HEK293 (cell line): Measurements from ENCODE around the gene COL24A1.

Source experiments
- CTCF ChIA-PET: fragments of 350-600 bp; formaldehyde crosslinking; extraction: SDS; loops from one replicate; lab custom pipeline; 2021; ENCODE audit warnings: antibody characterized with exemption; lab: Yijun Ruan, JAX
- POLR2A ChIA-PET: fragments of 300-600 bp; formaldehyde crosslinking; extraction: SDS; loops from one replicate; lab custom pipeline; 2020; ENCODE audit warnings: antibody characterized with exemption, inconsistent platforms; lab: Yijun Ruan, JAX
- H3K27ac ChIP-seq: fragments of 200-500 bp; sonication (Bioruptor generic); 2 replicates; pipeline ENCODE4 v1.5.1; 2014; ENCODE audit warnings: low read depth, low read length, control low read depth, inconsistent platforms; ENCODE audit errors: extremely low read depth
- H3K36me3 ChIP-seq, 2 experiments: fragments of 200-500 bp in 1 of 2; sonication (Bioruptor generic) in 1 of 2; 1 replicate in 1 of 2; 2 replicates in 1 of 2; pipeline ENCODE4 v1.5.1; 2014 to 2017; ENCODE audit warnings: inconsistent platforms in 2 of 2, low read length in 2 of 2; ENCODE audit not compliant: control insufficient read depth in 2 of 2, insufficient read depth in 1 of 2
- H3K4me1 ChIP-seq: fragments of 200-500 bp; sonication (Bioruptor generic); 2 replicates; pipeline ENCODE4 v1.5.1; 2014; ENCODE audit warnings: mild to moderate bottlenecking, low read length, inconsistent platforms; ENCODE audit not compliant: control insufficient read depth, insufficient read depth
- H3K4me3 ChIP-seq: 2 replicates; pipeline ENCODE4 v1.5.1; 2011; ENCODE audit warnings: low read depth, mild to moderate bottlenecking, control low read depth, low read length, moderate library complexity
- H3K9me3 ChIP-seq: fragments of 200-500 bp; sonication (Bioruptor generic); 2 replicates; pipeline ENCODE4 v1.5.1; 2014; ENCODE audit warnings: low read depth, low read length, inconsistent platforms; ENCODE audit not compliant: control insufficient read depth, insufficient read depth
- FEZF1 ChIP-seq: fragments of 450-650 bp; formaldehyde crosslinking; IDR thresholded peaks from 2 replicates; pipeline ENCODE4 v1.5.1; 2016; ENCODE audit warnings: missing biosample characterization, missing genetic modification characterization
- PRDM6 ChIP-seq: fragments of 450-650 bp; formaldehyde crosslinking; IDR thresholded peaks from 2 replicates; pipeline ENCODE4 v1.5.1; 2017; ENCODE audit warnings: missing biosample characterization, missing genetic modification characterization
- ZBTB6 ChIP-seq: fragments of 450-650 bp; formaldehyde crosslinking; IDR thresholded peaks from 2 replicates; pipeline ENCODE4 v1.5.1; 2017; ENCODE audit warnings: missing biosample characterization, missing genetic modification characterization
- ZFP3 ChIP-seq: fragments of 450-650 bp; formaldehyde crosslinking; IDR thresholded peaks from 2 replicates; pipeline ENCODE4 v1.5.1; 2016; ENCODE audit warnings: low read depth, missing biosample characterization, missing genetic modification characterization
- ZNF10 ChIP-seq: fragments of 450-650 bp; formaldehyde crosslinking; IDR thresholded peaks from 2 replicates; pipeline ENCODE4 v1.5.1; 2017; ENCODE audit warnings: missing biosample characterization, missing genetic modification characterization
- ZNF148 ChIP-seq: fragments of 450-650 bp; formaldehyde crosslinking; IDR thresholded peaks from 2 replicates; pipeline ENCODE4 v1.5.0; 2017; ENCODE audit warnings: missing biosample characterization, missing genetic modification characterization, borderline replicate concordance
- ZNF169 ChIP-seq: fragments of 450-650 bp; formaldehyde crosslinking; IDR thresholded peaks from 2 replicates; pipeline ENCODE4 v1.5.1; 2016; ENCODE audit warnings: missing biosample characterization, missing genetic modification characterization
- ZNF214 ChIP-seq: fragments of 450-650 bp; formaldehyde crosslinking; IDR thresholded peaks from 2 replicates; pipeline ENCODE4 v1.5.1; 2017; ENCODE audit warnings: missing biosample characterization, mild to moderate bottlenecking, missing genetic modification characterization, borderline replicate concordance
- ZNF501 ChIP-seq: fragments of 450-650 bp; formaldehyde crosslinking; IDR thresholded peaks from 2 replicates; pipeline ENCODE4 v1.5.1; 2016; ENCODE audit warnings: missing biosample characterization, missing genetic modification characterization
- ZNF548 ChIP-seq: fragments of 450-650 bp; formaldehyde crosslinking; IDR thresholded peaks from 2 replicates; pipeline ENCODE4 v1.5.1; 2016; ENCODE audit warnings: missing biosample characterization, missing genetic modification characterization
- ZNF701 ChIP-seq: fragments of 450-650 bp; formaldehyde crosslinking; IDR thresholded peaks from 2 replicates; pipeline ENCODE4 v1.5.1; 2016; ENCODE audit warnings: missing biosample characterization, missing genetic modification characterization

Gene COL24A1

GRCh38 chr1:85681087-85681486 lies 475.5 kb downstream of the COL24A1 start:
- no peak overlapping the region for H3K27ac ChIP-seq
- H3K4me3 ChIP-seq: no peak overlapping the region
- TF ChIP-seq ZNF214 (tag by site-specific recombination) (no peak), PRDM6 (tag by site-specific recombination) (no peak), FEZF1 (tag by site-specific recombination) (no peak), ZBTB6 (tag by site-specific recombination) (no peak), ZNF148 (no peak), ZNF701 (tag by site-specific recombination) (no peak), ZNF548 (tag by site-specific recombination) (no peak), ZNF10 (tag by site-specific recombination) (no peak), ZFP3 (tag by site-specific recombination) (no peak), ZNF169 (tag by site-specific recombination) (no peak), ZNF501 (tag by site-specific recombination) (no peak)
- no peaks in the 10 kb centered on the region for H3K4me1 ChIP-seq
- CTCF ChIA-PET: interaction anchor here (0.6 to 1.7 kb wide), 5 partner anchors 11 to 373 kb away, joined by 3 to 4 read pairs (median 4); no protein-coding TSS in a partner anchor
- peaks cover 17 to 29% of the 10 kb centered on the region in 2 experiments for H3K36me3 ChIP-seq
- POLR2A ChIA-PET: no interaction called here
- no peaks in the 10 kb centered on the region for H3K9me3 ChIP-seq
